Prostate gland (tissue), 2 donors: ENCODE data around the gene PLEKHM3.

ENCODE experiments used
- CTCF ChIP-seq, 4 experiments: fragments of 200-600 bp in 2 of 4; fragments of 450-650 bp in 2 of 4; sonication (generic) in 2 of 4; IDR thresholded peaks; 1 replicate in 3 of 4; 2 replicates in 1 of 4; pipeline ENCODE4 v1.5.1; 2016 to 2019; ENCODE audit warnings: antibody characterized with exemption in 4 of 4, mild to moderate bottlenecking in 2 of 4, moderate library complexity in 2 of 4
- POLR2A ChIP-seq: fragments of 450-650 bp; IDR thresholded peaks from one replicate; pipeline ENCODE4 v1.6.1; 2016; ENCODE audit warnings: antibody characterized with exemption, mild to moderate bottlenecking
- POLR2AphosphoS5 ChIP-seq: sonication (generic); formaldehyde crosslinking; IDR thresholded peaks from one replicate; pipeline ENCODE4 v1.6.1; 2017; ENCODE audit warnings: antibody characterized with exemption

GRCh38 chr2:207865210-207865609, 160.1 kb downstream of the PLEKHM3 start:
- TF ChIP-seq POLR2AphosphoS5 (no peak), CTCF (IDR thresholded peaks at IDR 0.05) (no peak), POLR2A (no peak)
